GM12878 (cell line): ENCODE results near the gene ARHGDIA. TPM values are rescaled to one million over a fixed set of nuclear protein-coding genes. Genes with fewer than 3 reads are reported as not detected.

Experiments
- ATF2 ChIP-seq: IDR thresholded peaks from 2 replicates; pipeline ENCODE4 v1.6.1; 2012; ENCODE audit warnings: low read length, inconsistent platforms
- CREM ChIP-seq: IDR thresholded peaks from 2 replicates; pipeline ENCODE4 v1.6.1; 2014; ENCODE audit warnings: antibody characterized with exemption, low read depth
- E4F1 ChIP-seq: fragments of 450-650 bp; IDR thresholded peaks from 2 replicates; pipeline ENCODE4 v1.6.1; 2018; ENCODE audit warnings: borderline replicate concordance, mild to moderate bottlenecking; ENCODE audit not compliant: partially characterized antibody
- ESRRA ChIP-seq: IDR thresholded peaks from 2 replicates; pipeline ENCODE4 v1.6.1; 2012; ENCODE audit warnings: mild to moderate bottlenecking, low read length, improper control_type of control experiment
- FOS ChIP-seq: IDR thresholded peaks from 3 replicates; pipeline ENCODE4 v1.6.1; 2011; ENCODE audit warnings: borderline replicate concordance; ENCODE audit not compliant: insufficient read length; ENCODE audit errors: extremely low read depth
- KAT2A ChIP-seq: conservative IDR thresholded peaks from 2 replicates; pipeline ENCODE4 v1.6.1; 2011; ENCODE audit warnings: low read depth, low read length; ENCODE audit not compliant: control insufficient read depth
- NFIC ChIP-seq: IDR thresholded peaks from 2 replicates; pipeline ENCODE4 v1.6.1; 2012; ENCODE audit warnings: low read depth, mild to moderate bottlenecking, inconsistent platforms, low read length, moderate library complexity
- NFYA ChIP-seq: IDR thresholded peaks from 2 replicates; pipeline ENCODE4 v1.6.1; 2011; ENCODE audit warnings: low read depth, mild to moderate bottlenecking, low read length, improper control_type of control experiment, borderline replicate concordance
- POU2F2 ChIP-seq: IDR thresholded peaks from 3 replicates; pipeline ENCODE4 v1.6.1; 2011; ENCODE audit warnings: low read depth, mild to moderate bottlenecking, low read length, borderline replicate concordance
- REST ChIP-seq: IDR thresholded peaks from 2 replicates; pipeline ENCODE4 v1.6.1; 2012; ENCODE audit warnings: mild to moderate bottlenecking, low read depth, low read length
- SMC3 ChIP-seq: IDR thresholded peaks from 2 replicates; pipeline ENCODE4 v1.6.1; 2011; ENCODE audit warnings: low read length, improper control_type of control experiment, borderline replicate concordance
- SPI1 ChIP-seq: IDR thresholded peaks from 2 replicates; pipeline ENCODE4 v1.6.1; 2011; ENCODE audit warnings: low read depth, mild to moderate bottlenecking, low read length, moderate library complexity, borderline replicate concordance; ENCODE audit not compliant: insufficient read depth
- STAT1 ChIP-seq: fragments of 450-650 bp; conservative IDR thresholded peaks from 2 replicates; pipeline ENCODE4 v1.6.1; 2014; ENCODE audit warnings: antibody characterized with exemption, mild to moderate bottlenecking
- ZZZ3 ChIP-seq: IDR thresholded peaks from 2 replicates; pipeline ENCODE4 v1.6.1; 2011; ENCODE audit warnings: low read depth; ENCODE audit not compliant: control insufficient read depth, insufficient read length
- polyA plus RNA-seq, 11 experiments: library from polyadenylated mRNA; depleted of rRNA in 4 of 11; unstranded in 6 of 11; stranded (reverse) in 5 of 11; fragments of >200 nt; fragmentation: Nextera tagmentation in 4 of 11; fragmentation: Illumina TruSeq in 1 of 11; extraction: Ambion mirVana in 4 of 11; extraction: Trizol in 1 of 11; gene quantifications; 1 replicate in 1 of 11; 2 replicates in 10 of 11; pipeline versions ENCODE4 v1.2.1 to v1.2.3, GENCODE V29; 2011 to 2016; ENCODE audit warnings: inconsistent platforms in 2 of 11, missing spikeins in 2 of 11, low read depth in 1 of 11
- total RNA-seq, 4 experiments: library from RNA; depleted of rRNA in 3 of 4; stranded (reverse); fragments of >200 nt in 3 of 4; fragmentation: Illumina TruSeq in 1 of 4; extraction: Trizol in 1 of 4; gene quantifications; 2 replicates each; pipeline versions ENCODE4 v1.2.1 to v1.2.3, GENCODE V29; 2013 to 2021

ARHGDIA gene
- total and polyA plus RNA-seq, 10 of the 15 experiments (the other 5 are each of a cell fraction or from before 2014, with no cell fraction given) = 17.9 to 552 (median 169) TPM

GRCh38 chr17:81860756-81861568 is 10.2 kb downstream of the ARHGDIA start (continued):
- TF ChIP-seq ATF2 = no peak; the same call in 1 of the 2 replicates
- no peak for TF ChIP-seq ZZZ3
- no peak for TF ChIP-seq SPI1
- TF ChIP-seq KAT2A = no peak
- no peak for TF ChIP-seq ESRRA
- no peak for TF ChIP-seq SMC3
- peak; percentile 98 for TF ChIP-seq NFYA
- no peak for TF ChIP-seq NFIC
- TF ChIP-seq STAT1 = no peak
- peak; percentile 92 for TF ChIP-seq FOS
- TF ChIP-seq POU2F2 = no peak
- peak; percentile 93 for TF ChIP-seq CREM
- TF ChIP-seq E4F1 = peak; percentile 85
- TF ChIP-seq REST = no peak
- TF ChIP-seq, all 136 proteins: peak for 66
